H1 (cell line): Measurements from ENCODE around the gene HAO1. TPM values are rescaled to one million over a fixed set of nuclear protein-coding genes. Genes with fewer than 3 reads are reported as not detected.

ENCODE experiments used
- CTCF ChIA-PET: fragments of 300-600 bp; sonication (Branson Sonifier 250); formaldehyde crosslinking; loops from one replicate; lab custom pipeline; 2021; ENCODE audit not compliant: partially characterized antibody; lab: Charles Lee
- POLR2A ChIA-PET: fragments of 300-600 bp; sonication (Branson Sonifier 250); formaldehyde crosslinking; loops from one replicate; lab custom pipeline; 2021; ENCODE audit warnings: inconsistent platforms; ENCODE audit not compliant: partially characterized antibody; lab: Charles Lee
- DNase-seq, 2 experiments: peaks; one replicate each; pipeline versions ENCODE4 v3.0.0 to v3.0.0-alpha.2; 2010 to 2022; ENCODE audit warnings: low spot score in 2 of 2, low read depth in 1 of 2, mixed read lengths in 1 of 2
- FAIRE-seq: peaks from 2 replicates; lab custom pipeline; 2011; peaks lifted over from hg19 to GRCh38; lab: Jason Lieb, UNC
- H2AFZ ChIP-seq: 2 replicates; pipeline ENCODE4 v1.8.1; 2012; ENCODE audit warnings: low read length, inconsistent platforms
- H2AK5ac ChIP-seq: 2 replicates; pipeline ENCODE4 v1.6.1; 2013; ENCODE audit warnings: low read depth, low read length
- H2BK120ac ChIP-seq: replicated peaks from 2 replicates; pipeline ENCODE3; 2013; ENCODE audit warnings: low read depth, low read length, inconsistent platforms
- H2BK12ac ChIP-seq: 2 replicates; pipeline ENCODE4 v1.6.1; 2013; ENCODE audit warnings: low read depth, low read length
- H2BK15ac ChIP-seq: 2 replicates; pipeline ENCODE4 v1.6.1; 2013; ENCODE audit warnings: low read length
- H2BK20ac ChIP-seq: 2 replicates; pipeline ENCODE4 v1.6.1; 2013; ENCODE audit warnings: low read length
- H2BK5ac ChIP-seq: 2 replicates; pipeline ENCODE4 v1.6.1; 2013; ENCODE audit warnings: low read depth, low read length
- H3K14ac ChIP-seq: 2 replicates; pipeline ENCODE4 v1.6.1; 2013; ENCODE audit warnings: inconsistent platforms; ENCODE audit not compliant: insufficient read length
- H3K18ac ChIP-seq: 2 replicates; pipeline ENCODE4 v1.6.1; 2013; ENCODE audit warnings: low read length; ENCODE audit errors: extremely low read depth
- H3K23ac ChIP-seq: 2 replicates; pipeline ENCODE4 v1.6.1; 2013; ENCODE audit warnings: inconsistent platforms; ENCODE audit not compliant: insufficient read length
- H3K23me2 ChIP-seq: 2 replicates; pipeline ENCODE4 v1.6.1; 2013; ENCODE audit warnings: low read depth, low read length
- H3K27ac ChIP-seq: 2 replicates; pipeline ENCODE4 v1.6.1; 2011; ENCODE audit warnings: low read depth, low read length, inconsistent platforms
- H3K27me3 ChIP-seq, 4 experiments: replicated peaks in 1 of 4; 1 replicate in 1 of 4; 2 replicates in 3 of 4; pipeline versions ENCODE4 v1.6.1 to v1.8.1; 2011 to 2013; ENCODE audit warnings: low read length in 3 of 4, mild to moderate bottlenecking in 3 of 4, inconsistent platforms in 2 of 4, mixed read lengths in 2 of 4, moderate library complexity in 1 of 4; ENCODE audit not compliant: control insufficient read depth in 3 of 4, insufficient read depth in 3 of 4; ENCODE audit errors: extremely low read depth in 1 of 4
- H3K36me3 ChIP-seq, 4 experiments: 2 replicates each; pipeline versions ENCODE4 v1.6.1 to v1.8.1; 2011 to 2013; ENCODE audit warnings: mild to moderate bottlenecking in 4 of 4, low read length in 3 of 4, moderate library complexity in 2 of 4, control low read depth in 1 of 4, inconsistent platforms in 1 of 4; ENCODE audit not compliant: insufficient read depth in 4 of 4, control insufficient read depth in 2 of 4
- H3K4ac ChIP-seq: replicated peaks from 2 replicates; pipeline ENCODE3; 2013; ENCODE audit warnings: low read length, low read depth, mixed read lengths, inconsistent platforms; ENCODE audit not compliant: insufficient read length
- H3K4me1 ChIP-seq, 4 experiments: replicated peaks in 1 of 4; 1 replicate in 1 of 4; 2 replicates in 3 of 4; pipeline versions ENCODE4 v1.6.1 to v1.8.1; 2011 to 2013; ENCODE audit warnings: low read length in 3 of 4, inconsistent platforms in 2 of 4, mixed read lengths in 1 of 4; ENCODE audit not compliant: insufficient read depth in 4 of 4, control insufficient read depth in 3 of 4
- H3K4me2 ChIP-seq, 2 experiments: 2 replicates each; pipeline versions ENCODE4 v1.6.1 to v1.8.1; 2011 to 2013; ENCODE audit warnings: low read depth in 2 of 2, low read length in 2 of 2, control low read depth in 1 of 2, inconsistent platforms in 1 of 2, mild to moderate bottlenecking in 1 of 2; ENCODE audit not compliant: insufficient read depth in 1 of 2
- H3K4me3 ChIP-seq, 4 experiments: fragments of 200-600, 300-600 bp in 1 of 4; sonication (generic), shearing (Covaris generic), sonication (Bioruptor Twin) in 1 of 4; 2 replicates each; pipeline versions ENCODE4 v1.5.1 to v1.8.1; 2011 to 2016; ENCODE audit warnings: low read length in 4 of 4, low read depth in 3 of 4, control low read depth in 2 of 4, inconsistent platforms in 2 of 4, mild to moderate bottlenecking in 2 of 4, mixed read lengths in 1 of 4, moderate library complexity in 1 of 4; ENCODE audit not compliant: insufficient read depth in 2 of 4; ENCODE audit errors: extremely low read depth in 1 of 4
- H3K56ac ChIP-seq: replicated peaks from 2 replicates; pipeline ENCODE3; 2013; ENCODE audit warnings: low read depth, mild to moderate bottlenecking, mixed read lengths, low read length, inconsistent platforms; ENCODE audit not compliant: insufficient read length
- H3K79me1 ChIP-seq: 2 replicates; pipeline ENCODE4 v1.6.1; 2013; ENCODE audit warnings: low read depth, low read length, control low read depth
- H3K79me2 ChIP-seq, 2 experiments: 2 replicates each; pipeline versions ENCODE4 v1.6.1 to v1.8.1; 2012 to 2013; ENCODE audit warnings: low read length in 2 of 2, mild to moderate bottlenecking in 2 of 2, inconsistent platforms in 1 of 2; ENCODE audit not compliant: insufficient read depth in 2 of 2, control insufficient read depth in 1 of 2
- H3K9ac ChIP-seq, 4 experiments: replicated peaks in 1 of 4; 1 replicate in 1 of 4; 2 replicates in 3 of 4; pipeline versions ENCODE4 v1.6.1 to v1.8.1; 2011 to 2013; ENCODE audit warnings: low read depth in 3 of 4, low read length in 3 of 4, control low read depth in 2 of 4, mild to moderate bottlenecking in 2 of 4, moderate library complexity in 2 of 4, inconsistent platforms in 1 of 4; ENCODE audit errors: extremely low read depth in 1 of 4
- H3K9me3 ChIP-seq, 2 experiments: 2 replicates each; pipeline versions ENCODE4 v1.6.1 to v1.8.1; 2012 to 2013; ENCODE audit warnings: mild to moderate bottlenecking in 2 of 2, moderate library complexity in 2 of 2, control low read depth in 1 of 2, inconsistent platforms in 1 of 2, low read depth in 1 of 2, low read length in 1 of 2, mixed read lengths in 1 of 2; ENCODE audit not compliant: insufficient read depth in 2 of 2
- H4K20me1 ChIP-seq, 2 experiments: replicated peaks in 1 of 2; 2 replicates each; pipeline versions ENCODE3 to v1.8.1; 2011 to 2013; ENCODE audit warnings: inconsistent platforms in 2 of 2, low read length in 2 of 2, mild to moderate bottlenecking in 1 of 2; ENCODE audit not compliant: insufficient read depth in 2 of 2, control insufficient read depth in 1 of 2
- H4K5ac ChIP-seq: 2 replicates; pipeline ENCODE4 v1.6.1; 2013; ENCODE audit warnings: low read length, low read depth, mixed read lengths, inconsistent platforms; ENCODE audit not compliant: insufficient read length
- H4K8ac ChIP-seq: 2 replicates; pipeline ENCODE4 v1.8.0; 2013; ENCODE audit warnings: mild to moderate bottlenecking, moderate library complexity, low read length, inconsistent platforms; ENCODE audit not compliant: insufficient read depth; ENCODE audit errors: extremely low read depth
- H4K91ac ChIP-seq: replicated peaks from 2 replicates; pipeline ENCODE3; 2013; ENCODE audit warnings: low read length, mixed read lengths, inconsistent platforms; ENCODE audit not compliant: insufficient read length
- CTBP2 ChIP-seq: IDR thresholded peaks from 2 replicates; pipeline ENCODE4 v1.7.0; 2011; ENCODE audit warnings: borderline replicate concordance, mild to moderate bottlenecking, moderate library complexity, mixed read lengths, low read length; ENCODE audit not compliant: insufficient read depth, insufficient read length
- EZH2 ChIP-seq: fragments of 200-600 bp; sonication (generic); IDR thresholded peaks from 2 replicates; pipeline ENCODE4 v1.7.1; 2012; ENCODE audit warnings: low read depth, mild to moderate bottlenecking, moderate library complexity, low read length, inconsistent platforms; ENCODE audit not compliant: severe bottlenecking
- GABPA ChIP-seq: IDR thresholded peaks from 2 replicates; pipeline ENCODE4 v1.6.1; 2011; ENCODE audit warnings: mild to moderate bottlenecking, low read length, moderate library complexity, borderline replicate concordance; ENCODE audit not compliant: insufficient read depth
- KDM5A ChIP-seq: fragments of 200-600 bp; IDR thresholded peaks from 2 replicates; pipeline ENCODE4 v1.7.1; 2012; ENCODE audit warnings: mild to moderate bottlenecking, low read length, inconsistent platforms, mixed read lengths
- RAD21 ChIP-seq, 2 experiments: IDR thresholded peaks in 1 of 2; conservative IDR thresholded peaks in 1 of 2; 2 replicates each; pipeline ENCODE4 v1.6.1; 2011; ENCODE audit warnings: low read depth in 2 of 2, low read length in 2 of 2, improper control_type of control experiment in 1 of 2, inconsistent platforms in 1 of 2, mild to moderate bottlenecking in 1 of 2, moderate library complexity in 1 of 2
- SAP30 ChIP-seq: fragments of 300-600 bp; sonication (generic); IDR thresholded peaks from 2 replicates; pipeline ENCODE4 v1.7.1; 2012; ENCODE audit warnings: low read length, moderate library complexity, mild to moderate bottlenecking, inconsistent platforms; ENCODE audit not compliant: insufficient read depth, insufficient replicate concordance
- WGBS, 2 experiments: shearing (Covaris generic) in 1 of 2; methylation state at CpG; one replicate each; pipeline versions ENCODE4 v1.1.6 to v1.1.7; 2013 to 2015; ENCODE audit warnings: low lambda C conversion rate in 2 of 2, mixed read lengths in 2 of 2, inconsistent platforms in 1 of 2, low coverage in 1 of 2, missing lambda C conversion rate in 1 of 2; ENCODE audit not compliant: insufficient replicate concordance in 2 of 2, insufficient coverage in 1 of 2, insufficient read length in 1 of 2; ENCODE audit errors: extremely low coverage in 1 of 2, missing lambda C conversion rate in 1 of 2; 5-methylcytosine and 5-hydroxymethylcytosine counted together
- polyA plus RNA-seq, 7 experiments: library from polyadenylated mRNA; depleted of rRNA in 3 of 7; stranded (reverse) in 5 of 7; unstranded in 2 of 7; fragments of >200 nt in 5 of 7; fragments of 200-250 nt in 2 of 7; gene quantifications; 1 replicate in 5 of 7; 2 replicates in 1 of 7; 4 replicates in 1 of 7; pipeline versions ENCODE4 v1.2.1 to v1.2.3, GENCODE V29; 2011 to 2013; ENCODE audit warnings: missing spikeins in 2 of 7, mixed read lengths in 2 of 7
- total RNA-seq: library from RNA; stranded (reverse); fragmentation: NEBNext Ultra II Directional; extraction: Animal tissue kit (Norgen Biotek cat#: 25700); gene quantifications from 2 replicates; pipeline ENCODE4 v1.2.1, GENCODE V29; 2021

The HAO1 gene
- total and polyA plus RNA-seq, 2 of the 8 experiments (the other 6 are each of a cell fraction or from before 2014, with no cell fraction given), result not detected

DNA sequence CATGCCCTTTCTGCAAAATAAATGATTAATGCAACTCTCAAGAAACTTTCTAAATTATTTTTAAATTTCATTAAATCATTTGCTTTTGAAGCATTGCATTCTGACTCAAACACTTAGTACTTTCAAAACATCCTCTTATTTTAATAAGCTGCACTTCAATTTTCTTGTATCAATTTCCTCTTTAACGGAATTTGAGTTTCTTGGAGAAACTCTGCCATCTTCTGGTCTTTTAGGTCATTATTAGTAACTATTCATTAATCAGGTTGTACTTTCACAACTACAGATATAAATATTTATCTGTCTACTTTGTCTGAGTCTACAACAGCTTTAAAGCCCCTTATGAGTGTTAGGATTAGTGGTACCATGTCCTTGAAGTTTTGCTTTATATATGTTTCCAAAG lies 49.1 kb upstream of the HAO1 start:
- Histone ChIP-seq H3K4ac (no peak overlapping the region), H3K79me1 (no peaks in the 10 kb centered on the region), H2BK15ac (no peak overlapping the region), H2BK5ac (no peak overlapping the region), H3K23me2 (no peaks in the 10 kb centered on the region), H2BK20ac (no peak overlapping the region), H2AK5ac (no peak overlapping the region), H2BK120ac (no peak overlapping the region), H4K8ac (no peak overlapping the region), H3K4me1 (peaks cover 0 to 5% (median 0%) of the 10 kb centered on the region in 4 experiments; a peak in 2 of 7 replicates), H3K79me2 (no peaks in the 10 kb centered on the region), H3K36me3 (peaks cover 0 to 1% (median 0%) of the 10 kb centered on the region in 4 experiments; a peak in 1 of 8 replicates), H3K14ac (no peak overlapping the region), H2BK12ac (no peak overlapping the region), H3K9me3 (peaks cover 0 to 9% of the 10 kb centered on the region in 2 experiments; a peak in 2 of 4 replicates), H3K56ac (no peak overlapping the region), H3K4me2 (no peak overlapping the region), H4K91ac (no peak overlapping the region), H4K20me1 (no peaks in the 10 kb centered on the region), H3K9ac (no peak overlapping the region), H3K18ac (no peak overlapping the region), H3K27me3 (no peaks in the 10 kb centered on the region), H2AFZ (no peak overlapping the region), H3K4me3 (no peak overlapping the region), H3K27ac (no peak overlapping the region), H4K5ac (no peak overlapping the region), H3K23ac (no peak overlapping the region)
- FAIRE-seq, result no peak
- CTCF ChIA-PET, result interaction anchor here (0.6 to 4.4 kb wide), 12 partner anchors 9 to 733 kb away, joined by 3 to 38 read pairs (median 4); no protein-coding TSS in a partner anchor
- no peak for DNase-seq
- POLR2A ChIA-PET, result no interaction called here
- 87% methylated on average over 1 of the region's 1 CpG; no CpG with 5 or more reads in 1 of the 2 experiments for WGBS, 2 experiments
- no peak for TF ChIP-seq CTBP2
- peak in 1 of 2 experiments; percentile 26; a peak in 2 of 4 replicates for TF ChIP-seq RAD21 (IDR thresholded peaks at IDR 0.05 in 1 of 2, conservative IDR thresholded peaks at IDR 0.05 in 1 of 2; ENCODE audit: low read depth in 2 of 2, low read length in 2 of 2)
- no peak for TF ChIP-seq SAP30
- no peak for TF ChIP-seq GABPA
- TF ChIP-seq KDM5A, result no peak
- TF ChIP-seq EZH2, result no peak
